BLaER1 treated with 17β-estradiol and CSF1 and Interleukin-3, amounts not matched to agents 10 nM and 100 nM (cell line): ENCODE results near the gene NRL.
A peak's percentile ranks its signal among the peaks of the same experiment; 100 is the strongest.

ENCODE experiments used
- H3K27ac ChIP-seq, 11 experiments: shearing (Covaris generic); formaldehyde crosslinking; 2 replicates each; pipeline ENCODE4 v1.8.1; 2022
- H3K27me3 ChIP-seq, 11 experiments: shearing (Covaris generic); formaldehyde crosslinking; 2 replicates each; pipeline ENCODE4 v1.8.1; 2022
- H3K36me3 ChIP-seq, 11 experiments: shearing (Covaris generic); formaldehyde crosslinking; 2 replicates each; pipeline ENCODE4 v1.8.1; 2022
- H3K4me1 ChIP-seq, 10 experiments: shearing (Covaris generic); formaldehyde crosslinking; 2 replicates each; pipeline ENCODE4 v1.8.1; 2022
- H3K4me2 ChIP-seq, 11 experiments: shearing (Covaris generic); formaldehyde crosslinking; 2 replicates each; pipeline ENCODE4 v1.8.1; 2022
- H3K4me3 ChIP-seq, 10 experiments: shearing (Covaris generic); formaldehyde crosslinking; 2 replicates each; pipeline ENCODE4 v1.8.1; 2022
- H3K9ac ChIP-seq, 11 experiments: shearing (Covaris generic); formaldehyde crosslinking; 2 replicates each; pipeline ENCODE4 v1.8.1; 2022
- H3K9me3 ChIP-seq, 11 experiments: shearing (Covaris generic); formaldehyde crosslinking; replicated peaks in 1 of 11; 2 replicates each; pipeline ENCODE4 v1.8.1; 2022
- H4K20me1 ChIP-seq, 11 experiments: shearing (Covaris generic); formaldehyde crosslinking; 2 replicates each; pipeline ENCODE4 v1.8.1; 2022
- Cebpa-rat ChIP-seq, 11 experiments: shearing (Covaris generic); IDR thresholded peaks; 2 replicates each; pipeline ENCODE4 v1.8.1; 2022

NRL gene

GRCh38 chr14:24114532-24115421 lies at the start of gene NRL, which contains the start of gene DCAF11:
Gene NRL, minus strand, starts transcription at chr14:24114949. Its CDS starts 32,101 bp downstream, at chr14:24082848.
Gene DCAF11, plus strand, starts transcription at chr14:24114777. Its CDS starts 818 bp downstream, at chr14:24115595.
- Histone ChIP-seq H3K9ac (peak within 1 kb of the TSS; percentile 85 to 97 (median 90)), H3K27me3 (no peaks in the 10 kb centered on the region), H4K20me1 (peaks cover 0 to 8% (median 0%) of the 10 kb centered on the region in 11 experiments; a peak in 3 of 22 replicates), H3K4me3 (peak within 1 kb of the TSS; percentile 71 to 88 (median 76)), H3K4me2 (peak within 1 kb of the TSS; percentile 96 to 100 (median 98)), H3K4me1 (peaks cover 21 to 40% (median 31%) of the 10 kb centered on the region in 10 experiments), H3K27ac (peak within 1 kb of the TSS; percentile 87 to 99 (median 96)), H3K36me3 (peaks cover 29 to 41% (median 32%) of the 10 kb centered on the region in 11 experiments), H3K9me3 (no peaks in the 10 kb centered on the region)
- TF ChIP-seq Cebpa-rat (IDR thresholded peaks at IDR 0.05) = no peak

- no peaks in the 10 kb centered on the region for H3K9me3 ChIP-seq
- H3K27me3 ChIP-seq = no peaks in the 10 kb centered on the region
- H3K9ac ChIP-seq = peak overlapping the region; percentile 76 to 94 (median 90)
- H3K36me3 ChIP-seq = peaks cover 73 to 91% (median 84%) of the 10 kb centered on the region in 11 experiments
- peaks cover 25 to 67% (median 33%) of the 10 kb centered on the region in 10 experiments for H3K4me1 ChIP-seq
- H3K4me3 ChIP-seq = peak overlapping the region; percentile 61 to 82 (median 69); a peak in 17 of 20 replicates
- TF ChIP-seq Cebpa-rat (IDR thresholded peaks at IDR 0.05) = no peak
- peak overlapping the region; percentile 89 to 100 (median 98) for H3K4me2 ChIP-seq
- H4K20me1 ChIP-seq = peaks cover 0 to 52% (median 12%) of the 10 kb centered on the region in 11 experiments; a peak in 15 of 22 replicates
- H3K27ac ChIP-seq = peak overlapping the region in 10 of 11 experiments; percentile 75 to 97 (median 88); a peak in 20 of 22 replicates
These were observed 47.3 kb upstream of the NRL start for GRCh38 chr14:24162093-24162492.

- no peaks in the 10 kb centered on the region for H3K27me3 ChIP-seq
- H4K20me1 ChIP-seq = peaks cover 0 to 52% (median 12%) of the 10 kb centered on the region in 11 experiments; a peak in 16 of 22 replicates
- no peak for TF ChIP-seq Cebpa-rat (IDR thresholded peaks at IDR 0.05)
- peak within 1 kb of the TSS; percentile 75 to 97 (median 86) for H3K27ac ChIP-seq
- H3K9ac ChIP-seq = peak within 1 kb of the TSS; percentile 76 to 94 (median 90)
- peaks cover 25 to 58% (median 32%) of the 10 kb centered on the region in 10 experiments for H3K4me1 ChIP-seq
- peak within 1 kb of the TSS; percentile 89 to 100 (median 98) for H3K4me2 ChIP-seq
- H3K36me3 ChIP-seq = peaks cover 73 to 91% (median 85%) of the 10 kb centered on the region in 11 experiments
- peak within 1 kb of the TSS; percentile 61 to 82 (median 69) for H3K4me3 ChIP-seq
- H3K9me3 ChIP-seq = no peaks in the 10 kb centered on the region
These were observed 46.4 kb upstream of the NRL start, which contains the start of gene IRF9 for GRCh38 chr14:24160850-24161804. Gene IRF9, plus strand, starts transcription at chr14:24161265. Its CDS starts 880 bp downstream, at chr14:24162145.

GRCh38 chr14:24160499-24160849 lies 45.7 kb upstream of the NRL start:
- H3K36me3 ChIP-seq = peaks cover 73 to 91% (median 85%) of the 10 kb centered on the region in 11 experiments
- H4K20me1 ChIP-seq = peaks cover 0 to 46% (median 12%) of the 10 kb centered on the region in 11 experiments; a peak in 16 of 22 replicates
- no peak overlapping the region; a peak in 1 of 20 replicates for H3K4me3 ChIP-seq
- H3K4me2 ChIP-seq = peak overlapping the region; percentile 74 to 100 (median 98); a peak in 20 of 22 replicates
- H3K9ac ChIP-seq = peak overlapping the region; percentile 2 to 94 (median 81); a peak in 15 of 22 replicates
- no peaks in the 10 kb centered on the region for H3K27me3 ChIP-seq
- no peak for TF ChIP-seq Cebpa-rat (IDR thresholded peaks at IDR 0.05)
- peak overlapping the region in 9 of 11 experiments; percentile 48 to 97 (median 91); a peak in 19 of 22 replicates for H3K27ac ChIP-seq
- H3K4me1 ChIP-seq = peaks cover 25 to 55% (median 34%) of the 10 kb centered on the region in 10 experiments
- no peaks in the 10 kb centered on the region for H3K9me3 ChIP-seq

GRCh38 chr14:24159777-24160498 lies 45.2 kb upstream of the NRL start:
- Histone ChIP-seq H3K9ac (peak overlapping the region in 5 of 11 experiments; percentile 76 to 94 (median 92); a peak in 6 of 22 replicates), H3K36me3 (peaks cover 73 to 91% (median 85%) of the 10 kb centered on the region in 11 experiments), H3K4me3 (no peak overlapping the region), H3K27ac (peak overlapping the region in 9 of 11 experiments; percentile 48 to 97 (median 91); a peak in 13 of 22 replicates), H3K4me1 (peaks cover 25 to 55% (median 39%) of the 10 kb centered on the region in 10 experiments), H3K27me3 (no peaks in the 10 kb centered on the region), H4K20me1 (peaks cover 0 to 40% (median 12%) of the 10 kb centered on the region in 11 experiments; a peak in 16 of 22 replicates), H3K9me3 (no peaks in the 10 kb centered on the region), H3K4me2 (peak overlapping the region in 7 of 11 experiments; percentile 74 to 100 (median 98); a peak in 10 of 22 replicates)
- TF ChIP-seq Cebpa-rat (IDR thresholded peaks at IDR 0.05) = no peak

GRCh38 chr14:24157331-24157730 lies 42.6 kb upstream of the NRL start:
- H3K27ac ChIP-seq = no peak overlapping the region
- TF ChIP-seq Cebpa-rat (IDR thresholded peaks at IDR 0.05) = no peak
- peaks cover 0 to 17% (median 11%) of the 10 kb centered on the region in 11 experiments; a peak in 12 of 22 replicates for H4K20me1 ChIP-seq
- H3K4me1 ChIP-seq = peaks cover 19 to 42% (median 30%) of the 10 kb centered on the region in 10 experiments
- H3K9ac ChIP-seq = 0 out of 22 replicates have a peak overlapping the region, but pooled peaks of 2 of the 11 experiments have one; percentile 28 to 32
- H3K9me3 ChIP-seq = no peaks in the 10 kb centered on the region
- peaks cover 74 to 89% (median 83%) of the 10 kb centered on the region in 11 experiments for H3K36me3 ChIP-seq
- H3K4me2 ChIP-seq = no peak overlapping the region
- no peak overlapping the region for H3K4me3 ChIP-seq
- H3K27me3 ChIP-seq = no peaks in the 10 kb centered on the region

GRCh38 chr14:24156840-24157239 lies 42.1 kb upstream of the NRL start:
- Histone ChIP-seq H3K9me3 (no peaks in the 10 kb centered on the region), H3K27me3 (no peaks in the 10 kb centered on the region), H3K4me2 (no peak overlapping the region), H3K4me1 (peaks cover 14 to 37% (median 25%) of the 10 kb centered on the region in 10 experiments), H4K20me1 (peaks cover 0 to 22% (median 12%) of the 10 kb centered on the region in 11 experiments; a peak in 13 of 22 replicates), H3K36me3 (peaks cover 78 to 90% (median 86%) of the 10 kb centered on the region in 11 experiments), H3K9ac (peak overlapping the region in 2 of 11 experiments; percentile 28 to 32; a peak in 1 of 22 replicates), H3K4me3 (no peak overlapping the region), H3K27ac (no peak overlapping the region)
- no peak for TF ChIP-seq Cebpa-rat (IDR thresholded peaks at IDR 0.05)
